Measurements from ENCODE around the gene KAZN.

KAZN gene

GRCh38 chr1:15113146-15113545, 514.7 kb downstream of the KAZN start:
- no peak for DNase-seq (ENCODE audit: low spot score)
- no peak for TF ChIP-seq CTCF (IDR thresholded peaks at IDR 0.05; ENCODE audit: borderline replicate concordance, control extremely low read depth, extremely low read depth, insufficient read depth, missing control alignments)
- in situ Hi-C loops (cut with MboI; ENCODE audit: low sequenced_read_pairs, unreplicated experiment): no loop called here

- DNase-seq (ENCODE audit: low spot score): no peak
- in situ Hi-C loops (cut with MboI; ENCODE audit: low sequenced_read_pairs, unreplicated experiment): no loop called here
- no peak for TF ChIP-seq CTCF (IDR thresholded peaks at IDR 0.05; ENCODE audit: borderline replicate concordance, control extremely low read depth, extremely low read depth, insufficient read depth, missing control alignments)
Observed at GRCh38 chr1:15114884-15115283, 516.4 kb downstream of the KAZN start.

GRCh38 chr1:15115542-15116330, 517.3 kb downstream of the KAZN start:
- DNase-seq (ENCODE audit: low spot score): no peak
- in situ Hi-C loops (cut with MboI; ENCODE audit: low sequenced_read_pairs, unreplicated experiment): no loop called here
- no peak for TF ChIP-seq CTCF (IDR thresholded peaks at IDR 0.05; ENCODE audit: borderline replicate concordance, control extremely low read depth, extremely low read depth, insufficient read depth, missing control alignments)

GRCh38 chr1:15116966-15117365, 518.5 kb downstream of the KAZN start:
- TF ChIP-seq CTCF (IDR thresholded peaks at IDR 0.05; ENCODE audit: borderline replicate concordance, control extremely low read depth, extremely low read depth, insufficient read depth, missing control alignments): no peak
- in situ Hi-C loops (cut with MboI; ENCODE audit: low sequenced_read_pairs, unreplicated experiment): no loop called here

GRCh38 chr1:15117671-15118325, 519.3 kb downstream of the KAZN start:
- no peak for TF ChIP-seq CTCF (IDR thresholded peaks at IDR 0.05; ENCODE audit: borderline replicate concordance, control extremely low read depth, extremely low read depth, insufficient read depth, missing control alignments)
- in situ Hi-C loops (cut with MboI; ENCODE audit: low sequenced_read_pairs, unreplicated experiment): no loop called here
- DNase-seq (ENCODE audit: low spot score): no peak

More at GRCh38 chr1:15116966-15117365, 518.5 kb downstream of the KAZN start:
- no peak for DNase-seq (ENCODE audit: low spot score)

- no peak for DNase-seq (ENCODE audit: low spot score)
- no peak for TF ChIP-seq CTCF (IDR thresholded peaks at IDR 0.05; ENCODE audit: borderline replicate concordance, control extremely low read depth, extremely low read depth, insufficient read depth, missing control alignments)
- in situ Hi-C loops (cut with MboI; ENCODE audit: low sequenced_read_pairs, unreplicated experiment): no loop called here
Observed at GRCh38 chr1:15118579-15118978, 520.1 kb downstream of the KAZN start.
